DOHH2 (cell line): Measurements from ENCODE around the gene TTI1.

Experiments used
- CTCF ChIP-seq: fragments of 200-600 bp; sonication (generic); IDR thresholded peaks from one replicate; pipeline ENCODE4 v1.5.1; 2014; ENCODE audit warnings: antibody characterized with exemption, mild to moderate bottlenecking, low read depth, low read length; ENCODE audit not compliant: poor library complexity, severe bottlenecking
- EZH2phosphoT487 ChIP-seq: fragments of 200-600 bp; sonication (generic); IDR thresholded peaks from 2 replicates; pipeline ENCODE4 v1.6.1; 2017; ENCODE audit warnings: borderline replicate concordance, mild to moderate bottlenecking, antibody characterized with exemption, low read length, moderate library complexity, mixed read lengths

GRCh38 chr20:37956107-37956585 is 77.1 kb downstream of the TTI1 start:
- TF ChIP-seq CTCF, result no peak
- TF ChIP-seq EZH2phosphoT487, result no peak
